HFFc6 (cell line): Measurements from ENCODE around the gene ZNF260. TPM values are rescaled to one million over a fixed set of nuclear protein-coding genes. Genes with fewer than 3 reads are reported as not detected.

Experiments used
- DNase-seq: peaks from one replicate; pipeline ENCODE4 v3.0.0-alpha.2; 2018
- H3K27ac Mint-ChIP-seq: 2 replicates; pipeline ENCODE4 v1.8.0; 2020; ENCODE audit warnings: mild to moderate bottlenecking, mixed read lengths
- H3K27me3 Mint-ChIP-seq: 2 replicates; pipeline ENCODE4 v1.8.0; 2021; ENCODE audit warnings: mild to moderate bottlenecking, moderate library complexity, mixed read lengths; ENCODE audit not compliant: insufficient read depth
- H3K36me3 Mint-ChIP-seq: 2 replicates; pipeline ENCODE4 v1.8.0; 2021; ENCODE audit warnings: low read depth, mixed read lengths
- H3K4me1 Mint-ChIP-seq: 2 replicates; pipeline ENCODE4 v1.8.0; 2020; ENCODE audit warnings: low read depth, mixed read lengths
- H3K4me3 Mint-ChIP-seq: 2 replicates; pipeline ENCODE4 v1.8.0; 2020; ENCODE audit warnings: mild to moderate bottlenecking, moderate library complexity, mixed read lengths
- H3K9me3 Mint-ChIP-seq: 2 replicates; pipeline ENCODE4 v1.8.0; 2020; ENCODE audit warnings: mild to moderate bottlenecking, mixed read lengths
- total RNA-seq, 6 experiments: library from RNA; stranded (reverse); fragmentation: NEBNext Ultra II Directional; extraction: Animal tissue kit (Norgen Biotek cat#: 25700); gene quantifications; 2 replicates in 1 of 6; 3 replicates in 5 of 6; pipeline ENCODE4 v1.2.3, GENCODE V29; 2021
- TF ChIP-seq, protein P1 (sequence below): fragments of 200-600 bp; sonication (generic); IDR thresholded peaks from 2 replicates; pipeline ENCODE4 v1.5.0; 2021; ENCODE audit warnings: antibody characterized with exemption, mild to moderate bottlenecking

ZNF260 gene
- total RNA-seq, 6 experiments from 2014 or later, result 9.2 to 11.9 (median 9.8) TPM

DNA sequence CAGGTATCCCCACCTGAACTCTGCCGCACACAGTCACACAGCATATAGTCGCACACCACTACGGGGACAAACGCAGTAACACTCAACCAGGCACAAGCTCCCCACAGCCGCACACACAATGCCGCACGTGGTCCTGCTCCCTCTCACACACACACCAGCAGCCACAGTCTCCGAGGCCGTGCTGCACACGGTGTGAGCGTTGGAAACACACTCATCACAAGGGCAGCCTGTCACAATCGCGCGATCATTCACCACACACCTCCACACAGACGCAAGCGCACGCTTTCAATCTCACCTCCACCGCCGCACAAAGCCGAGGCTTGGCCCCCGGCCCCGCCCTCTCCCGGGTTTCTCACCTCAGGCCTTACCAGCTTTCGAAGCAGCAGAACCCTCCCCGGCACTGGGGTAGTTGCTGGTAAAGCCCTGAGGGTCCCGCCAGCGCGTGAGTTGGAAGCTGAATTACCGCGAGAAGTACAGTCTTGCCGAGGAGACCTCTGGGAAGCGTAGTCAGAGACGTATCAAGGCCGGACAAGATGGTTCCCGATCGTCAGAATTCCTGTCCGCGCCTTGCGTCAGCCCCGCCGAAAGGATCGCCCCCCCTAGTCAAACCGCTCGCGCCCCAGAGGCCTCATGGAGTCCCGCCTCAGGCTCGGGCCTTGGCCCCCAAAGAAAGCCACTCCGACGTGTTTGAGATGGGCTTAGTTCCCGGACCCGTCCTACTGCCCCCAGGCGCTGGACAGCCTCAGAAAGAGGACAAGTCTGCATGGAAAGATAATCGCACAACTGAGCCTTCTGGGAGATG lies 38.8 kb downstream of the ZNF260 start, which contains the start of gene ZNF566:
TSS of gene ZNF566 (minus strand) at position 444 of the 802 bp plus-strand sequence. CDS start 13,004 bp downstream, outside the sequence.
- Mint-ChIP-seq H3K27ac (peak within 1 kb of the TSS; percentile 100), H3K9me3 (peaks cover 12% of the 10 kb centered on the region), H3K4me1 (peaks cover 17% of the 10 kb centered on the region), H3K36me3 (peaks cover 33% of the 10 kb centered on the region), H3K4me3 (peak within 1 kb of the TSS; percentile 99), H3K27me3 (peaks cover 9% of the 10 kb centered on the region)
- DNase-seq, result peak; percentile 95
- TF ChIP-seq, protein P1, sequence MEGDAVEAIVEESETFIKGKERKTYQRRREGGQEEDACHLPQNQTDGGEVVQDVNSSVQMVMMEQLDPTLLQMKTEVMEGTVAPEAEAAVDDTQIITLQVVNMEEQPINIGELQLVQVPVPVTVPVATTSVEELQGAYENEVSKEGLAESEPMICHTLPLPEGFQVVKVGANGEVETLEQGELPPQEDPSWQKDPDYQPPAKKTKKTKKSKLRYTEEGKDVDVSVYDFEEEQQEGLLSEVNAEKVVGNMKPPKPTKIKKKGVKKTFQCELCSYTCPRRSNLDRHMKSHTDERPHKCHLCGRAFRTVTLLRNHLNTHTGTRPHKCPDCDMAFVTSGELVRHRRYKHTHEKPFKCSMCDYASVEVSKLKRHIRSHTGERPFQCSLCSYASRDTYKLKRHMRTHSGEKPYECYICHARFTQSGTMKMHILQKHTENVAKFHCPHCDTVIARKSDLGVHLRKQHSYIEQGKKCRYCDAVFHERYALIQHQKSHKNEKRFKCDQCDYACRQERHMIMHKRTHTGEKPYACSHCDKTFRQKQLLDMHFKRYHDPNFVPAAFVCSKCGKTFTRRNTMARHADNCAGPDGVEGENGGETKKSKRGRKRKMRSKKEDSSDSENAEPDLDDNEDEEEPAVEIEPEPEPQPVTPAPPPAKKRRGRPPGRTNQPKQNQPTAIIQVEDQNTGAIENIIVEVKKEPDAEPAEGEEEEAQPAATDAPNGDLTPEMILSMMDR, result no peak

DNA sequence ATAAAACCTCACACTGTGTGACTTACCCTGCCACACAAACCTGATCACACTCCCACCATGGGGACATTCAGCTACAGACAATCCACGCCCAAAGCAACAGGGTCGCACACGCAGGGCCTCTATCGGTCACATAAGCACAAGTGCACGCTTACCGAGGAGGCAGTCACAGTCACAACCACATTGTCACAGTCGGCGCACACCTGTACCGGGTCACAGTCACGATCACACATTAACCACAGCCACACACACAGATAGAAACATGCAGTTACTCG lies 39.3 kb downstream of the ZNF260 start:
- no peak for DNase-seq
- peak overlapping the region; percentile 100 for H3K27ac Mint-ChIP-seq

DNA sequence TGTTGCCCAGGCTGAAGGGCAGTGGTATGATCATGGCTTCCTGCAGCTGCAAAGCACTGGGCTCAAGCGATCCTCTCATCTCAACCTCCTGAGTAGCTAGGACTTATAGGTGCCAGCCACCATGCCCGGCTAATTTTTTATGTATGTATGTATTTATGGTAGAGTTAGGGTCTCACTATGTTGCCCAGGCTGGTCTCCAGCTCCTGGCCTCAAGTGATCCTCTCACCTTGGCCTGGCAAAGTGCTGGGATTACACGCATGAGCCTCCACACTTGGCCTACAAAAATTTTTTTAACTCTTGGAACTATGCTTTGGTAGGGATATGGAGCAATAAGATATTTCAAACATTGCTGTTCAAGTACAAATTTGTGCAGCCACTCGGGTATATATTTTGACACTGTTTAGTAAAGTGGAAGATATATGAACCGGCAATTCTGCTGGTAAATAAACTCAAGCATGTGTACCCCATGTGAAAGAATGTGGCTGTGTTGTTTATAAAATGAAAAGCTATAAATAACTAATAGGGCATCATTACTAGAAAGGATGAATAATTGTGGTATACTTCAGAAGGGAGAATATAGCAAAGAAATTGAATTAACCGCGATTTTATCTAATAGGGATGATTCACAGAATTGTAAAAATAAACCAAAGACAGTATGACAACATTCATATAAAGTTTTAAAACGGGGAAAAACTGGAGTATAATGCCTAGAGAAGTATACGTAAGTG lies 39.8 kb downstream of the ZNF260 start:
- TF ChIP-seq, protein P1, result no peak
- DNase-seq, result peak; percentile 57
- peaks cover 17% of the 10 kb centered on the region for H3K9me3 Mint-ChIP-seq
- H3K36me3 Mint-ChIP-seq, result peaks cover 41% of the 10 kb centered on the region
- peak overlapping the region; percentile 99 for H3K4me3 Mint-ChIP-seq
- peaks cover 17% of the 10 kb centered on the region for H3K4me1 Mint-ChIP-seq
- peaks cover 9% of the 10 kb centered on the region for H3K27me3 Mint-ChIP-seq
- peak overlapping the region; percentile 100 for H3K27ac Mint-ChIP-seq

More for the DNA sequence above, 39.3 kb downstream of the ZNF260 start:
- TF ChIP-seq, protein P1, result peak; percentile 10; the same call in 1 of the 2 replicates
- peaks cover 37% of the 10 kb centered on the region for H3K36me3 Mint-ChIP-seq
- H3K4me3 Mint-ChIP-seq, result peak overlapping the region; percentile 99
- peaks cover 9% of the 10 kb centered on the region for H3K27me3 Mint-ChIP-seq
- H3K9me3 Mint-ChIP-seq, result peaks cover 12% of the 10 kb centered on the region
- H3K4me1 Mint-ChIP-seq, result peaks cover 17% of the 10 kb centered on the region

DNA sequence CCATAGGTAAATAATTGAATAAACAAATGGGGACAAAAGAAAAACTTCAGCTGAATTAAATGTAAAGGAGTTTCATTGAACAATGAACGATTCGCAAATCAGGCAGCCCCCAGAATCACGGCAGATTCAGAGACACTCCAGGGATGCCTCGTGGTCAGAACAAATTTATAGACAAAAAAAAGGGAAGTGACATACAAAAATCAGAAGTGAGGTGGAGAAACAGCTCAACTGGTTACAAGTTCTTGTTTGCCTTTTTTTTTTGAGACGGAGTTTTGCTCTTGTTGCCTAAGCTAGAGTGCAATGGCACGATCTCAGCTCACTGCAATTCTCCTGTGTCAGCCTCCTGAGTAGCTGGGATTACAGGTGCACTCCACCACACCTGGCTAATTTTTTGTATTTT lies 44.4 kb downstream of the ZNF260 start:
- Mint-ChIP-seq H3K4me1 (peaks cover 8% of the 10 kb centered on the region), H3K4me3 (no peak overlapping the region), H3K27ac (no peak overlapping the region), H3K36me3 (peaks cover 64% of the 10 kb centered on the region), H3K9me3 (peaks cover 27% of the 10 kb centered on the region), H3K27me3 (peaks cover under 1% of the 10 kb centered on the region; the same call in 1 of the 2 replicates)
- TF ChIP-seq, protein P1, result no peak
- DNase-seq, result no peak

DNA sequence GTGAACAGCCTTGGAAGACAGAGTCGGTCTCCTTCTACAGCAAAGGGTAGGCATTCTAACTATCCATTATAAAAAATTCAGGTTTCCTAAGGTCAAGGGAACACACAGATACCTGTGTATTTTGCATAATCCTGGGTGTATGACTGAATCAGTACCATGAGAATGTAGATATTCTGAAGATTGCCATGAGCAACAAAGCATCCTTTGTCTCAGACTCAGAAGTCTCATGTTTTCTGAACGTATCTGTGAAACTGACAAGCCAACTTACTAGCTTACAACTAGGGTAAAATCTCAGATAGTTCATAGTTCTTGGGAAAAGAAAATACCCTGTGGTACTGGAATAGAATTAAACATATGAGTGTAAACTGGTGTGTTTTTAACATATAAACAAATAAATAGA lies 45.2 kb downstream of the ZNF260 start:
- no peaks in the 10 kb centered on the region for H3K27me3 Mint-ChIP-seq
- H3K4me3 Mint-ChIP-seq, result no peak overlapping the region
- DNase-seq, result no peak
- peaks cover 70% of the 10 kb centered on the region for H3K36me3 Mint-ChIP-seq
- peaks cover 27% of the 10 kb centered on the region for H3K9me3 Mint-ChIP-seq
- H3K27ac Mint-ChIP-seq, result no peak overlapping the region
- peaks cover under 1% of the 10 kb centered on the region for H3K4me1 Mint-ChIP-seq
- TF ChIP-seq, protein P1, result no peak

Other genes with a start within 250 kb of the ZNF260 start
- 1 to 10 TPM; 1.1 to 2.1 (median 1.5) TPM for gene ZFP14, start 149.1 kb downstream of the ZNF260 start, total RNA-seq
- 1 to 10 TPM; 1.7 to 3.9 (median 3.4) TPM for gene ZFP82, start 109.6 kb downstream of the ZNF260 start, total RNA-seq
- 1 to 10 TPM; 5.2 to 6.7 (median 6.0) TPM for gene ZNF566, start 38.7 kb downstream of the ZNF260 start, total RNA-seq
- 1 to 10 TPM; 5.5 to 8.7 (median 7.5) TPM for gene ZNF529, start 45.0 kb upstream of the ZNF260 start, total RNA-seq
- gene ZNF382, start 77.0 kb upstream of the ZNF260 start, total RNA-seq, result 1 to 10 TPM; 1.5 to 3.6 (median 2.5) TPM
- gene ZNF461, start 138.6 kb upstream of the ZNF260 start, total RNA-seq, result 1 to 10 TPM; 4.6 to 6.9 (median 6.5) TPM
- 1 to 10 TPM; 2.9 to 5.8 (median 4.2) TPM for gene ZNF567, start 159.3 kb upstream of the ZNF260 start, total RNA-seq
- 1 to 10 TPM; 1.7 to 2.5 (median 1.9) TPM for gene ZNF850, start 244.5 kb upstream of the ZNF260 start, total RNA-seq